DOHH2 (cell line): Measurements from ENCODE around the gene SH3PXD2A.
"Not testable (repeated sequence)": the region's sequence is repeated elsewhere in the genome, so short reads cannot be mapped to it uniquely, and the experiment has no call there.

Experiments used
- CTCF ChIP-seq: fragments of 200-600 bp; sonication (generic); IDR thresholded peaks from one replicate; pipeline ENCODE4 v1.5.1; 2014; ENCODE audit warnings: antibody characterized with exemption, mild to moderate bottlenecking, low read depth, low read length; ENCODE audit not compliant: poor library complexity, severe bottlenecking
- EZH2phosphoT487 ChIP-seq: fragments of 200-600 bp; sonication (generic); IDR thresholded peaks from 2 replicates; pipeline ENCODE4 v1.6.1; 2017; ENCODE audit warnings: borderline replicate concordance, mild to moderate bottlenecking, antibody characterized with exemption, low read length, moderate library complexity, mixed read lengths

GRCh38 chr10:103662704-103663103 is 192.7 kb downstream of the SH3PXD2A start:
- TF ChIP-seq CTCF, EZH2phosphoT487: not testable (repeated sequence)
